HG03064 (cell line): ENCODE results near the gene C1orf115.
"Not testable (repeated sequence)": the region's sequence is repeated elsewhere in the genome, so short reads cannot be mapped to it uniquely, and the experiment has no call there.

Source experiments
- ATAC-seq: cut with Tn5 transposase; IDR thresholded peaks from one replicate; pipeline ENCODE4 v1.9.1; 2021; ENCODE audit warnings: low read depth; ENCODE audit not compliant: unreplicated experiment

Gene C1orf115

GRCh38 chr1:220690140-220691052 is at the start of gene C1orf115:
TSS of gene C1orf115 (plus strand) at chr1:220690363. CDS start at chr1:220690403, 40 bp downstream.
- ATAC-seq: peak; percentile 97

GRCh38 chr1:220642285-220642684 is 47.9 kb upstream of the C1orf115 start:
- no peak for ATAC-seq

- no peak for ATAC-seq
These were observed 37.2 kb upstream of the C1orf115 start for GRCh38 chr1:220652995-220653394.

GRCh38 chr1:220655509-220655908 is 34.7 kb upstream of the C1orf115 start:
- peak; percentile 96 for ATAC-seq

DNA sequence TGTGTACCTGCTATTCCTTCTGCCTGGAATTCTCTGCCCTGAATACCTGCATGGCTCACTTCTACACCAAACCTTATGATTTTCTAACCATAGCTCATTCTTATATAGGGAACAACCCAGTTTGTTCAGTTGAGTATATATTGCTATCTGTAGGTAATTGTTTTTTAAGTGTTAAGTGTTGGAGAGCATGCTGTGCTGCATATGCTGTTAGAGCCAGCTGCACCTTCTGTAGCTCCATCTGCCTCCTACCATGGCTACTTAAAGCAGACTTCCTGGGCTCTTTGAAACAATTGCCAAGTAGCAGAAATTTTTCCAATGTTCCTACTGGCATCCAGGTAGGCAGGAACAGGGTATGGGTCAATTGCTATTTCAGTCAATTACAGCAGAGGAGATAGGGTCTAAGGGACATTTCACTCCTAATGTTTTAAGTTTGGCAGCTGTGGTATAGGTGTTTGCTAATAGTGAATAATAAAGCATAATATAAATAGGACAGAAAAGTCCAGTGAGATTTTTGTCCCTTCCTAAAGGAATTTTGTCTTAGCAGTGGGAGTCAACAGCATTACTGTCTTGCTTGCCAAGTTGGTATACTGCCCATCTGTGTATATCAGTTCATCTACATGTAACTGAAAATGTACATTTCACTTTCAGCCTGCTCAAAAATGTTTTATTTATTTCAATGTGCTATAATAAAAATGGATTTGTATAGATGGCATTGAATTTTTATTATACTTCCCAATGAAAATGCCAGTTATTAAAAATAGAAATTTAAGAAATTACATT is 34.0 kb upstream of the C1orf115 start:
- peak; percentile 28 for ATAC-seq

- no peak for ATAC-seq
These were observed 23.8 kb upstream of the C1orf115 start for GRCh38 chr1:220666349-220666748.

DNA sequence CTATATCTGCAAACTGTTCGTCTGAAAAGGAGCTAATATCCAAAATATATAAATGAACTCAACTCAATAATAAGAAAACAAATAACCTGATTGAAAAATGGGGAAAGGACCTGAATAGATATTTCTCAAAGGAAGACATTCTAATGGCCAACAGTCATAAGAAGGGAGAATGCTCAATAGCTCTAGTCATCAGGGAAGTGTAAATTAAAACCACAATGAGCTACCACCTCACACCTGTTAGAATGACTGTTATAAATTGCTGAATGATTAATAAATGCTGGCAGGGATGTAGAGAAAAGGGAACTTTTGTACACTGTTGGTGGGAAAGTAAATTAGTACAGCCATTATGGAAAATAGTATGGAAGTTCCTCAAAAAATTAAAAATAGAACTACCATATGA is 21.2 kb upstream of the C1orf115 start:
- ATAC-seq: no peak

- no peak for ATAC-seq
These were observed 19.8 kb upstream of the C1orf115 start for GRCh38 chr1:220670365-220670764.

DNA sequence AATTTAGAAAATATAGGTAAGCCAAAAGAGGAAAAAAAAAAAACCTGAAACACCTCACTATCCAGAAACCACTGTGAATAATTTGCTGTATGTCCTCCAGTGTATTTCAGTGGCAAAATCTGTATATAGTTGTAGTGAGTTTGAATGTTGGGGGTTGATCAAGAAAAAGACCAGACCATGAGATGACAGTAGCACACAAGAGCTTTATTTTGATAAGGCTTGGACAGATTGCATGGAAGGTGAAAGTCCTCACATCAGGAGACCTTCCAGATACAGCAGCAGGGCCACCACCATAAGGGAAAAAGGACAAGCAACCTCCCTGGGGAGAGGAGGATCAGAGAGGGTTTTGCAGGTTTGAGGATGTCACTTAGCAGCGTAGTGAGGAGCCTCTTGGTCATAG is 16.2 kb upstream of the C1orf115 start:
- ATAC-seq: no peak

DNA sequence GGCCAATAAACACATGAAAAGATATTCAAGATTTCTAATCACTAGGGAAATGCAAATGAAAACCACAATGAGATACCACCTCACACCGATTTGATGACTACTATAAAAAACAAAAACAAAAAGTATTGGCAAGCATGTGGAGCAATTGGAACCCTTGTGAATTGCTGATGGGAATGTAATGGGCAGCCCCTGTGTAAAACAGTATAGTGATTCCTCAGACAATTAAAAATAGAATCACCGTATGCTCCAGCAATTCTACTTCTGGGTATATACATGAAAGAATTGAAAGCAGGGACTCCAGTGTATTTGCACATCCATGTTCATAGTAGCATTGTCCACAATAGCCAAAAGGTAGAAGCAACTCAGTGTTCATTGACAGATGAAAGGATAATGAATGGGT is 12.9 kb upstream of the C1orf115 start:
- ATAC-seq: no peak

DNA sequence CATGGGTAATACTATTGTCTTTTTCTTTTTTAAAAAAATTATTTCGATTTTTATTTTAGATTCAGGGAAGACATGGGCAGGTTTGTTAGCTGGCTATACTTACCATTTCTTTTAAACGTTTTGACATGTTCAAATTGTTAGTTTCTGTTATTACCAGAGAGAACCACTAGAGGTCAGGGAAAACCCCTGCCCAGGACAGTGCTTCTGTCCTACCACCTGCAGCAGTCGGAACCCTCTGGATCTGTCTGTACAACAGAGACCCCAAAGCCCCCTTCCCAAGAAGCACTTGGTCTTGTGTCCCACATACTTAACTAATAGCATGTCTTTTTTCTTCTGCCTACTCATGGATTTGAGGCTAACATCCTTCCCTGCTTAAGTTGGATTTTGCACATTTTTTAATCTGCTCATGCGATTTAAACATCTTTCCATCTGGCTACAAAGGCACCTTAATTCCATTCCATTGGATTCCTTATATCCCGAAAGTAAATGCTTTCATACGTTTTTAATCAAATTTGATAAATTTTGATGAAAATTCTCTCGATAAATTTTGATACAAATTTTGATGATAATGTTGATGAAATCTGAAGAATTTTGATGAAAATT is 10.0 kb upstream of the C1orf115 start:
- peak; percentile 77 for ATAC-seq

DNA sequence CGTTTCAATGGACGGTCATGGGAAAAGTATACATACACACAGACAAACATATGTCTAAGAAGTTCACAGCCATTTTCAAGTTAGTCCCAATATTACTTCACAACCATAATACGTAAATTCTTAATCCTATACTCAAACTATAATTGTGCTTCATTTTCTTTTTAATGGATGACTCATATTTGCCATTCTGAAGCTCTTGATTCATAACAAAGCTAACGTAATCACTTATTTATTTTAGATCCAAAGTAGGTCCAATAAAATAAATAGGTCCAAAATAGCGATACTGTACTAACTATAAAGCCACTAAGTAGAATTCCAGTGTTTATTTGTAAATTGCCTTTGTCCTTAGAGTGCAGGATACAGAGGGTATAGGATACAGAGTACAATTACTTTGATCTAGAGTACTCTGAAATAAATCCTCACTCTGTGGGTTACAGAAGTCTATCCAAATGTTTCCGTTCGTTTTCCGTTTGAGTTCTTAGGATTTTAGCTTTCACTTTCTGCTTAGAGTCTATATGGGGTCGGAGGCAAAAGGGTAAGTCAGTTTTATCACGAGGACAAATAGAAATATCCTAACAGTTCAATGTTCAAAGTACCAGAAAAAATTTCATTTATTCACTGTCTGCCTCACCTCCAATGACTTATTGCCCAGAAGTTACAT is 8.8 kb upstream of the C1orf115 start:
- no peak for ATAC-seq

DNA sequence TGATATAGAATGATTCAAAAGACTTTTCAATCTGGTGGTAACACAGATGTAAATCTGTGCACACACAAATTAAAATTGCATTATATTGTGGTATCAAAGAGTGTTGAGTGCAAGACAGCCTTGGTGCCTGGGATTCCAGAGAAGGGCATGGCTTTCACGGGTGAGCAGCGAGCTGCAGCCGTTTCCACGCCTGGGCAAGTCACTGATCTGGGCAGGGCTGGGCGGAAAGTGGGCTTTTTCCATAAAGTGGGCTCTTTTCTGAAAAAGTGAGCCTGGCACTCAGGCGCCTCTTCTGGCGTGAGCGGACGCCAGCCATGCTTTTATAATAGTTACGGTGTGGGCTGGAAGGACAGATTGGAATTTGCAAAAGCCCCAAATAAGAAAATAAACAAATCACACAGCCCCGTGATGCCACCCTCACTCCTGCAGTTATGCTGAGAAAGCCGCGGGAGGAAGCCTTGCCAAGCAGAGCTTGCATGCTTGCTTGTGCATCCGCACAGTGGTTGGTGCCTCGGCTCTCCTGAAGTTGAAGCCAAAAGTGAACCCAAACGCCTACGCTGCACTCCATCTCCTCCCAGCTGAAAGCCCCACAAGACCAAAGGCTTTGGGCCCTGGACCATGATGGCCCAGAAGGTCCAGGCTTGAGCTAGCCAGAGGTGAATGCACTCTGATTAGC is 7.1 kb upstream of the C1orf115 start:
- no peak for ATAC-seq

DNA sequence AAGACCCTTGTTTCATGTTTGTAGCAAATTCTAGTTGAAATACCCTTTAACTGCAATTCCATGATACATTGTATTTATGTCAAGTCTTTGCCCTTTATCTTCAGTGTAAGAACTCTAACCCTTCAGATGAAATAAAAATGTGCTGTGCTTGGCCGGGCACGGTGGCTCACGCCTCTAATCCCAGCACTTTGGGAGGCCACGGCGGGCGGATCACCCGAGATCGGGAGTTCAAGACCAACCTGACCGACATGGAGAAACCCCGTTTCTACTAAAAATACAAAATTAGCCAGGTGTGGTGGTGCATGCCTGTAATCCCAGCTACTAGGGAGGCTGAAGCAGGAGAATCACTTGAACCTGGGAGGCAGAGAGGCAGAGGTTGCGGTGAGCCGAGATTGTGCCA is 6.4 kb upstream of the C1orf115 start:
- ATAC-seq: not testable (repeated sequence)

DNA sequence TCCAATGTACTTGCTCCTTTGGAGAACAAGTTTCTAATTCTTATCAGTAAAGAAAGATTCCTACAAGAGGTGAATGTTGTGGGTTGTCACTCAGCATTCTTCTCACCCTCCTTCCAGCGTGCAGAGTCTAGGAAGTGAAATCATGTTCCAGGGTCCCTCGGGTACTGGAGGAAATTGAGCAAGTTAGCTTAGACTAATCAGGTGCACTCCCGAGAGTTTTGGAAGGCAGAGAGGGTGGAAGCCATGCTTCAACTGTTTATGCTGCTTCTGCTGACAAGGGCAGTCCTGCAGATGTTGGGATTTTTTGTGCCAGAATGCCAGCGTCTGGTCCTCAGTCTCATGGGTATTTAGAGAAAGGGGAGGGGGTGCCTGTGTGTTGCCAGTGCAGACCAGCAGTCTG is 5.3 kb upstream of the C1orf115 start:
- no peak for ATAC-seq

- ATAC-seq: no peak
These were observed 4.3 kb upstream of the C1orf115 start for GRCh38 chr1:220685879-220686278.

GRCh38 chr1:220687809-220688208 is 2.4 kb upstream of the C1orf115 start:
- no peak for ATAC-seq

DNA sequence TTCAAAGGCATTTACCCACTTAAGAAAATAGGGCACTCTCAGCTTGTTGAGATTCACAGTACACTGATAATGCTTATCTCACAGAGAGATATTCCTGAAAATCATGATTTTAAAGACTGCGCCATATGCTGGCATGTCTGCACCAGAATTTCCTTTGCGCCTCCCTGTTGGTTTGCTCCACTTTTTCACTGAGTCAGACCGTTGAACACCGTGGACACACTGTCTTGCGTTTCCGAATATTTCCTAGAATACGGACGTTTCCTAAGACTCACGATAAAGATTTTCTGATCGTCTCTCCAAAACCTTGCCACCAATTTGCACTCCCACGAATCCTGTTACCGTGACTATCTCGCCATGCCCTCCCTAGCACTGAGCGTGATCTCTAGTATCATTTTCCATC is 497 bp upstream of the C1orf115 start:
- no peak for ATAC-seq

DNA sequence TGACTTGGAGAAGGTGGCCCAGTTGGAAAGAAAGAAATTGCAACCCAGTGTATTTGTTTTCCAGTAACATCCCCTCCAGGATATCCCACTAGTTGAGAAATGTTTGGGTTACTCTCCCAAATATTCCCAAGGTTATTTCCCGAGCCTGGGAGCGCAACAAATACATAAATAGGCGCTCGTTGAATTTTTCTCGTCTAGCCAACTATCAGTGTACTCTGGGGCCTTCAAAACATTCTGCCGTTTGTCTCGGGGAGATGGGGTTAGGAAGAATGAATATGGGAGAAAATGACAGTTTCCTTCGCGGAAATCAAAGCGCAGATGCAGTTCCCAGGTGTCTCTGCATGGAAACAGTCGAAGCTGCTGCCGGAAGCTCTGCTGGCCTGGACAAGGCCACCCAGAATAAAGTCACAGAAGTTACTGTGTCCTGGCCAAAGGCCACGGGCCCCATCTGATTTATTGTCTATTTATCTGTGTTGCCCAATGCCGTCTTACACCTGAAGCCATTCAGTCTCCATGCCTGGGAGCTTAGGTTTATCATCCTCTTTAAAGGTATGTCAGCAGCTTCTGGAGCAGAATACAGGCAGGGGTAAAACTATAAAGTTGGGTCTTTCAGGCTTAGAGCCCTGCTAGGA is 1.0 kb downstream of the C1orf115 start:
- no peak for ATAC-seq
